ELR (cell line): ENCODE measurements around the gene KRTAP6-3.

Experiments
- DNase-seq: peaks from one replicate; pipeline ENCODE4 v3.0.0-alpha.2; 2015; ENCODE audit warnings: low read depth

KRTAP6-3 gene, protein sequence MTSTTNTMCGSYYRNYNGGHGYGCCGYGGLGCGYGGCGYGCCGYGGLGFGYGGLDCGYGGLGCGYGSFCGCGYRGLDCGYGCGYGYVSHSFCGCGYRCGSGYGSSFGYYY

DNA sequence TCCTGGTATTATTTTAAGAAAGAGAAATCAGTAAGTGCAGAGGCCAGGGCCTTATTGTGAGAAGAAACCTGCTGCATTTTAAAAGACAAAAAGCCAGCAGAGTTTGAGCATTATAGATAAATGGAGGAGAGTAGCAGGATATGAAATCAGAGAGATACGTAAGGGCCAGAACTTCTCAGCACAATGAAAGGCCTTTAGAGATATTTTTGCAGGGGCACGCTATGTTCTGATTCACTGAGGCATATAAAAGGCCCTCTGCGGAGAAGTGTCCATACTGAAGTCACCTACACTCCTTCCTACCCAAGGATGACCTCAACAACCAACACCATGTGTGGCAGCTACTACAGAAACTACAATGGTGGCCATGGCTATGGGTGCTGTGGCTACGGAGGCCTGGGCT is at the start of gene KRTAP6-3:
TSS of gene KRTAP6-3 (plus strand) at position 301 of the 400 bp plus-strand sequence. CDS start at position 307, 6 bp downstream.
- DNase-seq: no peak

DNA sequence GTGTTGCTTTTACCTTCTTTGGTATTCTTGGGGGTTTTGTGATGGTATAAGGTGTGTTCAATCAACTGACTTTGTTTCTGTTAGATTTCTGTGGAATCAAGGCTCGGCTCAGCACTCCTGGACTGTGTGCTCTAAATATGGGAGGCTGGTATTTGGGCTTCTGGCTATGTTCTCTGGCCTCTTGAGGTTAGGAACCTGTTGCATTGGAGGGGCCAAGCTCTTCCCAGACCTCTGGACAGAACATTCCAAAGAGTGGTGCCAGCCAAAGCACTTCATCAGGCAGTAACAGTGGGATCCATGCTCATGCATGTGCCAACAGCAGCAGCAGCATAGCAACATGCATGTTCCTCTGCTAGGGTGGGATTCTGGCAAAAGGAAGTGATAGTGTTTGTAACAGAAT is 39.5 kb upstream of the KRTAP6-3 start:
- DNase-seq: no peak

DNA sequence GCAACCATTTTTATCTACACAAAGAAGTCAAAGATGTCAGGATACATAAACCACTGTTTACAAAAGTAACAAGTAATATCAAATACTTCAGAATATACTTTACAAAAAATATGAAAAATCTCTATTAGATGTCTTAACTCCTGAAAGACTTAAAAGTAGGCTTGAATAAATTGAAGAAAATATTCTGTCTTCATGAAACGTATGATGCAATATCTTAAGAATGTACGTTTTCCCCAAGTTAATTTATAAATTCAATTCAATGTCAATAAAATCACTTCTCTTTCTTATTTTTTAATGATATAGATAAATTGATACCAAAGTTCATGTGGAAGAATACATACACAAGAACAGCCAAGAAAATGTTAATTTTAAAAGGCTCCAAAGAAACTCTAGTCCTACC is 37.1 kb upstream of the KRTAP6-3 start:
- no peak for DNase-seq

DNA sequence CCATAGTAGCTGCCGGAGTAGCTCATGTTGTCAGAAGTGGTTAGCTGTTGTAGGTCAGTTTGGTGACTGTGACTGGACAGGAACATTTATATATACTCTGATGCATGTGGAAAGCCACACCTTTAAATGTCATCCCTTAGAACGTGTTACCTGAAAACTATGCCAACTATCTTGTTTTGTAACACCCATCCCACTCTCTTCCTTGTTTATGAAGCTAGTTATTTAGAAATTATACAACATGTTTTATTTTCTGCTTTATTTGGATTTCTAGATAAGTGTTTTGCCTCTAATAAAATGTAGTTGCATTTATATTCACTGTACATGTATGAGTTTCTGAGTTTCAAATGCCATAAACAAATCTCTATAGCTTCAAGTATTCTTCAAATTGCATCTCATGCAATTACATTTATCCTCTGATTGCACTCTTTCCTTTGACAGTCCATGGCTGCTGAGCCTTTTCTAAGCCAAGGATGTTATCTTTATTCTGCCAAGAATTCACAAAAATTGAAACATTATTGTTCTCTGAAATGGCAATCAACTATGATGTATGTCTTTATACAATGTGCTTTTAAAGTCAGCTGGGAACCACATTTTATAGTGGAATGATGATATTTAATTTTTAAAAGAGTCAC is 30.9 kb upstream of the KRTAP6-3 start, which contains the start of gene KRTAP19-7:
TSS of gene KRTAP19-7 (minus strand) at position 51 of the 632 bp plus-strand sequence. CDS start at position 26, 25 bp downstream.
- DNase-seq: no peak

DNA sequence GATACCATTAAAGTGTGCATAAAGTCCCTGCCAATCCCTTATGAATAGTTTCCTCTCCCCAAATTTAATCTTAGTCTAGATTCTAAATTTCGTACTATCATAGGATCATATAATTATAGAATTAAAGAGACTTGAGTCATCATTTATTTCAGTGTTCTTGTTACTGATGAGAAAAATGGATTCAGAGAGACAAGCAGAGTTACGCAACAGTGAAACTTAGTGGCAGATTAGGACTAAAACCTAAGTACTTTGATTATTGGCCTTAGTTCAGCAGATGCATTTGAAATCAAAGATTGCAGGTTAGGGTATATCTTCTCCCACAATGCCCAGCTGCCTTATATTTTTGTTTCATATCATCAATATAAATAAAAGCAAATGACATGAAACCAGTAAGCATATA is 30.3 kb upstream of the KRTAP6-3 start:
- no peak for DNase-seq

DNA sequence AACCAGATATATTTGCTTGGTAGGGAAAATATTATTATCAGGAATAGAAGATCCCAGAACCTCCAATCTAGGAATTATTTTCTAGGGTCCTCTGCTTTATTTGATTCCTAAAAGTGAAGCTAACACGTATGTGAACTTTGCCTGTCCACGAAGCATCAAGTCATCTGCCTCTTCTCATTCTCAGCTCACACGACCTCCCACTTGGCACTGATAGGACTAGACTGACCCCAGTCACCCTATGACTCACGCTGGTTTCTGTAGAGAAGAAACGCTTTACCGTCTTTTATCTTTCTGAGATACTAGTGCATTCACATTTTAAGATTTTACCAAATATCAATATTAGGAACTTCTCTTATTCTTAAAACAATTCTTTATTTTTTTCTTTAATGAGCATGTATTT is 29.2 kb upstream of the KRTAP6-3 start:
- DNase-seq: no peak

DNA sequence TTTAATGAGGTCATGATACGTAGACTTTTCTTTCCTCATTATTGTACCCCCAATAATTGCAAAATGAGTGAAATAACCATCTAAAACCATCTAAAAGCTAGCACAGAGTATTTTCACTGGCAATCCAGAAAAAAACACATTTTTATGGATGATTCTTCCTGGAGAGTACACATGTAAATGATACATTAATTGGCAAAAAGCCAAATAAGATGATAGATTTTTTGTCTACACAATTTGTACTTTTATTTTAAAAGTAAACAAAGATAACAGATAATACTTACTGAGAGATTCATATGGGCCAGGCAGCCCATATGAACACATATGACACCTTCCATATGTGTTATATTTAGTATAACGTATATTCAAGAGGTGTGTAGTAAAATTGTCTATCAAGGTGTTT is 28.6 kb upstream of the KRTAP6-3 start:
- DNase-seq: no peak

DNA sequence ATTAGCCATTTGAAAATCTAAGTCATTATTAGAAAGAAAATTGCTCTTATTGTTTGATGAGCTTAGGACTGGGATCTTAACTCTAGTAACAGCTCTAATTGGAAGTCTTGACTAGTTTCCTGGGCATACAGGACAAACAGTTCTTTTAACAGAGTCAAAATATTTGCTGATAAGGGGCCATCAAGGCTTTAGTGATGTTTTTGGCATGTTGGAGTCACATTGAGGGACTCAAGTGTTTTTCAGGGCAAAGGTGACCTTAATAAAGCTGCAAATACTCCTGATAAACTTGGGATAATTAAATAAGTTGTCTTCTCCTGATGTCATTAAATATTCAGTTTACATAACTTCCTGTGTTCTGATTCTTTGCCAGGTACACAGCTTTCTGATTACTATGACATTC is 24.6 kb upstream of the KRTAP6-3 start:
- DNase-seq: no peak

DNA sequence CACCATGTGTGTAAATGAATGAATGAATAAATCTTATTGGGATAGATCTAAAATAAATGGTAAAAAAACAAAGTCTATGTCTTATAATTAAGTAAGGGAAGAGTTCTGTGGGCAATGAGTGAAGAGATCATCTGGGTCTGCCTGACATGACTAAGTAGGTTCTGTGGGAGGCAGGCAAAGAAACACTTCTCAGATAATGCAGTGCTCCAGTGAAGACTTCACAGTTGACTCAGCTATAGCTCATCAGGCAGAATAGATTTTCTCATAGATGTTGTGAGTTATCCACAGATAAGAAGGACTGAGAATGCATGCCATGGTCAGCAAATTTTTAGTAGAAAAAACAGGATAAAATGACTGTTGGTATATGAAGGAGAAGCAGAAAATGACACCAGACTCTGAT is 14.5 kb upstream of the KRTAP6-3 start:
- DNase-seq: no peak

DNA sequence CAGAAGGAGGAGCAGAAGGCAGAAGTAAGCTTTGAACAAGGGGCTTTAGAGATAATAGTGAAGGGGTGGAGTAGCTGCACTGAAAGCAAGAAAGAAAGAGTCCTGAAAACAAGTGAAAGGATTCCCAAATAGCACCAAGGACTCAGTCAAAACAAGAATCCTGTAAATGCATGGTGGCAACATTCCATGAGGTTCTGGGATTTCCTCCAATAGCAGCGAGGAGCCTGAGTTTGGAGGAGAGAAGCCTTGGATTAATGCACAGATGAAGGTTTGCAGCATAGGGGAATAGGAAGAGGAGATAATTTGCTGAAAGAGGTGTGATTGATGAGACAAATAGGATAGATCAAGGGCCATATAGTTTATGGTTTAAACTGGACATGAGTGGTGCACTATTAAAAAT is 12.9 kb upstream of the KRTAP6-3 start:
- DNase-seq: no peak

DNA sequence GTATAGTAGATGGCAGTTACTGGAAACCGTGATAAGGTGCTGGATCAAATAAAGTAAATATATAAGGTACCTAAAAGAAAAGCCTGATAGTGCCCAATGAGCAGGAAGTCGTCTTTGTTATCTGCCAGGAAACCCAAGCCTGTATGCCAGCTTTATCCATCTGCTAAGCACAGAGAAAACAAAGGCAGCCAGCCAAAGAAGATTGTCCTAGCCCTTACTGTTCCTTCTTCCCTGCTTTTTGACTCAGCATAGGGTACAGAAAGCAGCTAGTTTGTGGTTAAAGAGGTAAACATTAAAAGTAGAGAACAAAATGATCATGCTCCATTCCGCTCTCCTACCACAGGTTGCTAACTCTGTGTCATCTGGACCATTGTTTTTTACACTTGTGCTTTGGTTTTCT is 12.1 kb upstream of the KRTAP6-3 start:
- DNase-seq: no peak

DNA sequence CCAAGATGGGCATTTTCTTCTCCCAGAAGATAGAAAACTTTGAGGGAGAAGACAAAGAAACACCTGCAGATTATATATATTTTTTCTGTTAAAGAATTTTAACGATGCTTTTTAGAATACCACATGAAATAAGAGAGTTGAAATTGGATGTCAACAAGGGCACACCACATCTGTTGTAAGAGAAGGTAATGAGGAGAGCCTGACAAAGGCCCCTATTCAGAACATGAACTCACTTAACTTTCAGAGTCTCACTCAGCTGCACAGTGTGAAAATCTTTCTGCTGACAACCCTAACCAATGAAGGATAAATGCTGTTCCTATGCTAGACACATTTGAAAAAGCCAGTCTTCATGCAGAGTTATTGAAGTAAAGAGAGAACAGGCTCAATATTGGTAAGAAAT is 9.4 kb upstream of the KRTAP6-3 start:
- DNase-seq: no peak

DNA sequence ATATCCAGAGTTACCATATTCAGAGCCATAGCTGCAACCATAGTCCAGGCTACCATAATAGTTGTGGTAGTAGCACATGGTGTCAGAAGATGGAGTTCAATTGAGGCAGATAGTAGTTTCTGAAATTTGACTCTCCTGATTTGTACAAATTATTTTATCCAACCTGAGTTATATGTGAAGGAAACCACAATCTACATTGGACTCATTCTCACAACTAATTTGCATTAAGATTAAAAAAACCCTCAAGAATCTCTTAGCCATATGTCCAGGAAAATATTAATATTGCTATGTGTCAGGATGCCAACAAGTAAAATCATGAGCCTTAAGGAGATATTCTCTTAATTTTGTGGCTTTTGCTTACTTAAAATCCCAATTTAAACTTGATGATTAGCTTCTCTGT is 1.9 kb upstream of the KRTAP6-3 start, which contains the start of gene KRTAP22-2:
TSS of gene KRTAP22-2 (minus strand) at position 101 of the 400 bp plus-strand sequence.
- no peak for DNase-seq

DNA sequence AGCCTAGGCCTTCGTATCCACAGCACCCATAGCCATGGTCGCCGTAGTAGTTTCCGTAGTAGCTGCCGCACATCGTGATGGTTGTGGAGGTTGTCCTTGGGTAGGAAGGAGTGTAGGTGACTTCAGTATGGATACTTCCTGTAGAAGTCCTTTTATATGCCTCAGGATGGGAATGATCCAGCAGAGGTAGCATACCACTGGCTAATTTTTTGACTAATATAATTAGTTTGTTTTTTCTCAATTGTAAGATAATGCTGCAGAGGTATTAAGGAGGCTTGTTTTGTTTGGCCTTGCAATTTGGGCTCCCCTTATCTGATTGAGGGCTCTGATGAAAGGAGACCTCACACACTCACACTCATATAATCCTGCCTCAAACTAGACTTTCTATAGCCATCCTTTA is 6.6 kb downstream of the KRTAP6-3 start, which contains the start of gene KRTAP6-2:
TSS of gene KRTAP6-2 (minus strand) at position 101 of the 400 bp plus-strand sequence. CDS start at position 73, 28 bp downstream.
- no peak for DNase-seq

DNA sequence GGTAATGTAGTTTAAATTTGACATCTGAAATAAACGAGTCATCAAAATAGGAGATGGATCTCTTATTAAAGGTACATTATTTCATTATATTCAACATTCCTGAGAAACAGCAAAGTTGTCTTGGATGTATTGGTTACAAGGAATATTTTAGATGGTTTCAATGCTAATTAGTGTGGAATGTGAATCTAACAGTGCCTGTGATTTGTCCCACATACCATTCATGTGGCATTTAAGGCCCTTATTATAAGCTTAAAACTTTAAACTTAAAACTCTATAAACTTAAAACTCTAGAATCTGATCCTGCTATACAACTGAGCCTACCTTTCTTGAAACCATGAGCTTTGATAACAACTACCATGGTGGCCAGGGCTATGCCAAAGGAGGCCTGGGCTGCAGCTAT is 8.5 kb downstream of the KRTAP6-3 start, which contains the start of gene KRTAP22-1:
TSS of gene KRTAP22-1 (plus strand) at position 301 of the 400 bp plus-strand sequence.
- no peak for DNase-seq

DNA sequence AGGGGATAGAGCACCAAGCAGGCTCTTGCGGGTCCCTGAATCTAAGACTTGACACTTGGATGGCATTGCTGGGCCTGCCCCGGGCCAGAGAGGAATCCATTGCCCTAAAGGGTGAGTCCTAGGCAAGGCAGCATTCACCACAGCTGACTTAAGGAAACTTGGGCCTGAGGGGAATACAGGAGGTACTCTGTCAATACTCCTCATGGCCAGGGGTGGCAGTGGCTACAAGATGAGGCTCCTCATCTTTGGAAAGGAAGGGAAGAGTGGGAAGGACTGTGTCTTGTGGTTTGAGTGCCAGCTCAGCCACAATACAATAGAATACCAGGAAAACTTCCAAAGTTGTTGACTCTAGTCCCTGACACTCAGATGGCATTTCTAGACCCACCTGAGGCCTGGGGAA is 13.7 kb downstream of the KRTAP6-3 start:
- DNase-seq: no peak

DNA sequence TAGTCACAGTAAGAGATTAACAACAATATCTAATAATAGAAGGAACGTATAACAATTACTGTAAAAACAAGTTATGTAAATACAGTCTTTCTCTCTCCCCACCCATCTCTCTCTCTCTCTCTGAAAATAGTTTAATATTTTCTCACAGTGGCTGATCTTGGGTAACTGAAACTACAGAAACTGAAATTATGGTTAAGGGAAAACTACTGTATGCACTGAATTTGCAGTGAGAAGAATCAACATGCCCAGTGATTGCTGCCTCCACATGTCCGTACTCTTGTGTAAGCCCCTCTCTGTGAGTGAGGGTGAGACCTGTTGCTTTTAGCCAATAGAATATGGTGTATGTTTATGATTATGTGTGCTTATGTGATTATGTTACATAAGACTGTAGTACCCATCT is 19.9 kb downstream of the KRTAP6-3 start:
- no peak for DNase-seq

DNA sequence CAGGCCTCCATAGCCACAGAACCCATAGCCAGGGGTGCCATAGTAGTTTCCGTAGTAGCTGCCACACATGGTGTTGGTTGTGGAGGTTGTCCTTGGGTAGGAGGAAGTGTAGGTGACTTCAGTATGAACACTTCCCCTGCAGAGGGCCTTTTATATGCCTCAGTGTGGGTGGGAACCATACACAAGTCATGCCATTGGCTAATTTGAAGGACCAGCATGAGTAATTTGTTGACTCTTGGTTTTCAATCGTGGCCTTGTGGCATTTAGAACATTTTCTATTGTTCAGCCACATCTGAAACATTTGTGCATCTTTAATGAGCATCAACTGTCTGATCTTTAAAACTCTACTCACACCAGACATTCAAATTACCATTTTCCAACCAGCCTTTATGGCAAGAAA is 21.6 kb downstream of the KRTAP6-3 start, which contains the start of gene KRTAP6-1:
TSS of gene KRTAP6-1 (minus strand) at position 95 of the 400 bp plus-strand sequence. CDS start at position 69, 26 bp downstream.
- no peak for DNase-seq

DNA sequence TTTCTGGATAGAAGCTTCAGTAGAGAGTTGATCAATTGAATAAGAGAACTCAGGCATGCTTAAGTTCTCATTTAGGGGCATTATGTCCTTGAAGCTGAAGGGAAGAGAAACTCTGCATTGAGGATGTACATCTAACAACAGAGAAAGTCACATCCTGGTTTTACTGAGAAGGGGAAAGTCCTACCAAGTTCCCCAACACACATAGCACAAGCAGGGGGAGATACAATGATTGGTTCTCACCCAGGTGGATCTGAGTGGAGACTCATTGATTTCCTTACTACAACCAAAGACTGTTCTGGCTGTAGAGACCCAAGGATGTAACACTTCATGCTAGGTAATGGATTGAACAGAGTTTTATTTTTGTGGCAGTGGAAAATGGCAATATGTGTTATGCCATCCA is 23.0 kb downstream of the KRTAP6-3 start:
- no peak for DNase-seq

DNA sequence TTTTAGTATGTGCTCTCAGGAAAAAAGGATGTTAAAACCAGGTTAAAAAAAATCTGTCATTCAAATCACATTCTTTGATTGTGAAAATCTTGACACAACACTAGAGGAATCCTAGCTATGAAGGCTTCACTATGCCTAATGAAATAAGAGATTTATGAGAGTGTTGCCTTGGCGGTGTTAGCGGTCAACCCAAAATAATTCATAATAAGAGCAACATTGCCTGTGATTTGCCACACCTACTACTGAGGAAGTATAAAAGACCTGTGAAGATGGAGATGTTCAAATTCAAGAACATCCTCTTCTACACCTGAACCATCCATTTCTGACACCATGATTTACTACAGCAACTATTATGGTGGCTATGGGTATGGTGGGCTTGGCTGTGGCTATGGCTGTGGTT is 23.9 kb downstream of the KRTAP6-3 start, which contains the start of gene KRTAP20-1:
TSS of gene KRTAP20-1 (plus strand) at position 301 of the 400 bp plus-strand sequence. CDS start at position 331, 30 bp downstream.
- DNase-seq: no peak

DNA sequence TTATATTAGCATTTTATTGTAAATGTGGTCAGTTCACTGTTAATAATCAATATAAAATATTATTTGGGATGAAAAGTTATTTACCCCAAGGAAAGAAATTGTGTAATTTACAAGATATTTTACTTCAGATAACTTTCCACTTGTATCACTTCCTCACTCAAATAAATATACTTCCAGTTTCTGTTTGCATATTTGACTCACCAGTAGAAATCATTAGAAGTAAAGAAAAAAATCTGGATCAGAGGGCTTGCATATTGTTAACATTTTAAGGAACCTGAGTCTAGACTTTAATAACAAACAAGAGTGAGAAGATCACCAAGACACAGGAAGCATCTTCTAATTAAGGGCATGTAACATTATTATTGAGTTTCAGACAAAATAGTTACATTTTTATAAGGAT is 27.8 kb downstream of the KRTAP6-3 start:
- no peak for DNase-seq

DNA sequence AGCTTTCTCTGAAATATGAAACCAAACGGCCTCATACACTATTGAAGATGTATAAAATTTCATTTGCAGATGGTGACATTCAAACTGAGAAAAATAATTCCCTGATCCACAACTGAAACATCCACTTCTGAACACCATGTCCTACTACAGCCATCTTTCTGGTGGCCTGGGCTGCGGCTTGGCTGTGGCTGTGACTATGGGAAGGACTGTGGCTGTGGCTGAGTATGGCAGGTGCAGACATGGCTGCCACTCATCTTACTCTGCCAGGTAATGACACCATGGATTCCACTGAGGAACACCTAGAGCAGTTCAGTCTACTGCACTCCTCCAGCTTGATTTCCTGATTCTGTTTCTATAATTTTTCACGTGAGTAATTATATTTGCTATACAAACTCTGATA is 28.3 kb downstream of the KRTAP6-3 start, which contains the start of gene KRTAP20-4:
TSS of gene KRTAP20-4 (plus strand) at position 106 of the 400 bp plus-strand sequence.
- DNase-seq: no peak

DNA sequence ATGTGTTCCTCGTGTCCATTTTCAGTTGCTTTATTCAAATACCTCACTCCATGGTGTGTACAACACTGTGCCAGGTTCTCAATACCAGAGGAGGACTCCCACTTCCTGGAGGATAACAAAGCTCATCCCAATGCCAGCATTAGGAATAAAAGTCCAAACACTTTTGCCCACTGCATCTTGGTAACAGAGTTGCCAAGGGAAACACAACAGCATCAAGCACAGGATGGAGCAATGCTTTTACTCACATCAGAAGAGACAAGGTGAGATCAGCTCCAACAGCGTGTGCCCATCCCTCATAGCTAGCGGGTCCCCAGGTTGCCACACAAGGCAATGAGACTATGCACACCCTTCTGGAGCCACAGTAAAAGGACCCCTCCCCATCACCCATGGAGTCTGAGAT is 31.1 kb downstream of the KRTAP6-3 start:
- no peak for DNase-seq
